Thyroid gland (tissue), 4 donors: ENCODE data around the gene FASN. TPM values are rescaled to one million over a fixed set of nuclear protein-coding genes. Genes with fewer than 3 reads are reported as not detected.

ENCODE experiments used
- DNase-seq, 2 donors: peaks; one replicate each; pipeline ENCODE4 v3.0.0-alpha.2; 2019
- H3K27ac ChIP-seq, 3 donors: fragments of 200-600 bp; sonication (generic); 1 replicate in 2 of 3; 2 replicates in 1 of 3; pipeline ENCODE4 v1.5.1; 2016 to 2019; ENCODE audit warnings: mild to moderate bottlenecking in 1 of 3, moderate library complexity in 1 of 3
- H3K27me3 ChIP-seq: fragments of 200-600 bp; sonication (generic); one replicate; pipeline ENCODE4 v1.5.1; 2019
- H3K36me3 ChIP-seq, 2 donors: fragments of 200-600 bp; sonication (generic); one replicate each; pipeline ENCODE4 v1.5.1; 2016 to 2019
- H3K4me1 ChIP-seq, 2 donors: fragments of 200-600 bp; sonication (generic); one replicate each; pipeline ENCODE4 v1.5.1; 2017 to 2019
- H3K4me3 ChIP-seq, 3 donors: fragments of 200-600 bp; sonication (generic); replicated peaks in 1 of 3; 1 replicate in 2 of 3; 2 replicates in 1 of 3; pipeline ENCODE4 v1.5.1; 2016; ENCODE audit warnings: mild to moderate bottlenecking in 1 of 3
- H3K9me3 ChIP-seq: fragments of 200-600 bp; sonication (generic); one replicate; pipeline ENCODE4 v1.5.1; 2017
- POLR2A ChIP-seq, 2 donors: fragments of 450-650 bp; IDR thresholded peaks; one replicate each; pipeline ENCODE4 v1.6.1; 2017; ENCODE audit warnings: antibody characterized with exemption in 2 of 2, mild to moderate bottlenecking in 2 of 2, moderate library complexity in 1 of 2
- WGBS, 2 donors: methylation state at CpG; one replicate each; pipeline ENCODE4 v1.1.5; 2017; 5-methylcytosine and 5-hydroxymethylcytosine counted together
- intact Hi-C: fragments of 100-400 bp; cut with DNase I; formaldehyde crosslinking; loops from one replicate; pipeline ENCODE4 v1.15.1; 2023
- total RNA-seq, 4 donors: library from RNA; depleted of rRNA; stranded (reverse); fragments of >200 nt; gene quantifications; one replicate each; pipeline ENCODE4 v1.2.3, GENCODE V29; 2016
- TF ChIP-seq, protein P1 (sequence below), 6 experiments: fragments of 200-600 bp in 3 of 6; fragments of 450-650 bp in 3 of 6; sonication (generic) in 3 of 6; IDR thresholded peaks; one replicate each; pipeline ENCODE4 v1.5.1; 2016 to 2019; ENCODE audit warnings: antibody characterized with exemption in 6 of 6, mild to moderate bottlenecking in 2 of 6, inconsistent platforms in 1 of 6, moderate library complexity in 1 of 6

Gene FASN
- total RNA-seq, 4 donors from 2014 or later = 23.5 to 92.5 (median 77.3) TPM

DNA sequence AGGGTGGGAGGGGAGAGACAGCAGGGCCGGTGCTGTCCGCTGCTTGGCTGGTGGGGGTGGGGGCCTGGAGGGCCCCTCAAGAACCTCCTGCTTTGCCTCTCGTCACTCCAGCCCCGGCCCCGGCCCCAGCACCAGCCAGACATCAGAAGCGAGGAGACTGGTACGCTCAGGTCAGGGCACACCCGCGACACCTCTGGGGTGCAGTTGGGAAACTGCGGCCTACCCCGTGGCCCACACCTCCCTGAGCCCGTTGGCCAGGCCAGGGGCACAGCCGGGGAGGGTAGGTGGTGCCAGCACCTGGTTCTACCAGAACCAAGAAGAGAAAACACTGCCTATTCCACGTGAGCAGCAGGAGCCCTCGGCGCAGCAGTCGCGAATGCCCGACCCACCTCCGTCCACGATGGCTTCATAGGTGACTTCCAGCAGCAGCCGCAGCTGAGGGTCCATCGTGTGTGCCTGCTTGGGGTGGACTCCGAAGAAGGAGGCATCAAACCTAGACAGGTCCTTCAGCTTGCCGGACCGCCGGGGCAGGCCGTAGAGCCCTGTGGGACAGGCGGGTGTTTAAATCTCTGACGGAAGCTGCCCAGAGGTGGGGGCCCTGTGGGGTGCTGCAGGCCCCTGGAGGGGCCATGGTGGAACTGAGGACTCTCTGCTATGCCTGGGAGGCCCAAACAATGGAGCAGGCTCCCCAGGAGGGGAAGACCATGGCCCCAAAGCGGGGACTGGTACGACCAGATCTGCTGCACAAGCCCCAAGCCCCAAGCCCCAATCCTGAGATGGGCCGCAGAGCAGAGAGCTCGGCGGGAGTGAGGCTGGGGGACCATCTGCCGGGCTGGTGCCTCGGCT lies 2.9 kb downstream of the FASN start:
- no peak for TF ChIP-seq POLR2A (IDR thresholded peaks at IDR 0.05)
- TF ChIP-seq, protein P1, sequence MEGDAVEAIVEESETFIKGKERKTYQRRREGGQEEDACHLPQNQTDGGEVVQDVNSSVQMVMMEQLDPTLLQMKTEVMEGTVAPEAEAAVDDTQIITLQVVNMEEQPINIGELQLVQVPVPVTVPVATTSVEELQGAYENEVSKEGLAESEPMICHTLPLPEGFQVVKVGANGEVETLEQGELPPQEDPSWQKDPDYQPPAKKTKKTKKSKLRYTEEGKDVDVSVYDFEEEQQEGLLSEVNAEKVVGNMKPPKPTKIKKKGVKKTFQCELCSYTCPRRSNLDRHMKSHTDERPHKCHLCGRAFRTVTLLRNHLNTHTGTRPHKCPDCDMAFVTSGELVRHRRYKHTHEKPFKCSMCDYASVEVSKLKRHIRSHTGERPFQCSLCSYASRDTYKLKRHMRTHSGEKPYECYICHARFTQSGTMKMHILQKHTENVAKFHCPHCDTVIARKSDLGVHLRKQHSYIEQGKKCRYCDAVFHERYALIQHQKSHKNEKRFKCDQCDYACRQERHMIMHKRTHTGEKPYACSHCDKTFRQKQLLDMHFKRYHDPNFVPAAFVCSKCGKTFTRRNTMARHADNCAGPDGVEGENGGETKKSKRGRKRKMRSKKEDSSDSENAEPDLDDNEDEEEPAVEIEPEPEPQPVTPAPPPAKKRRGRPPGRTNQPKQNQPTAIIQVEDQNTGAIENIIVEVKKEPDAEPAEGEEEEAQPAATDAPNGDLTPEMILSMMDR (IDR thresholded peaks at IDR 0.05) = no peak
- no peak for DNase-seq
- peaks cover 46 to 53% of the 10 kb centered on the region in 2 donors for H3K36me3 ChIP-seq
- H3K27me3 ChIP-seq = no peaks in the 10 kb centered on the region
- intact Hi-C loops = no loop called here
- no peak overlapping the region for H3K27ac ChIP-seq
- 90 to 92% methylated on average over 13 to 34 of the region's 37 CpGs for WGBS, 2 donors
- no peaks in the 10 kb centered on the region for H3K9me3 ChIP-seq
- H3K4me3 ChIP-seq = no peak overlapping the region
- peaks cover 18 to 26% of the 10 kb centered on the region in 2 donors for H3K4me1 ChIP-seq

DNA sequence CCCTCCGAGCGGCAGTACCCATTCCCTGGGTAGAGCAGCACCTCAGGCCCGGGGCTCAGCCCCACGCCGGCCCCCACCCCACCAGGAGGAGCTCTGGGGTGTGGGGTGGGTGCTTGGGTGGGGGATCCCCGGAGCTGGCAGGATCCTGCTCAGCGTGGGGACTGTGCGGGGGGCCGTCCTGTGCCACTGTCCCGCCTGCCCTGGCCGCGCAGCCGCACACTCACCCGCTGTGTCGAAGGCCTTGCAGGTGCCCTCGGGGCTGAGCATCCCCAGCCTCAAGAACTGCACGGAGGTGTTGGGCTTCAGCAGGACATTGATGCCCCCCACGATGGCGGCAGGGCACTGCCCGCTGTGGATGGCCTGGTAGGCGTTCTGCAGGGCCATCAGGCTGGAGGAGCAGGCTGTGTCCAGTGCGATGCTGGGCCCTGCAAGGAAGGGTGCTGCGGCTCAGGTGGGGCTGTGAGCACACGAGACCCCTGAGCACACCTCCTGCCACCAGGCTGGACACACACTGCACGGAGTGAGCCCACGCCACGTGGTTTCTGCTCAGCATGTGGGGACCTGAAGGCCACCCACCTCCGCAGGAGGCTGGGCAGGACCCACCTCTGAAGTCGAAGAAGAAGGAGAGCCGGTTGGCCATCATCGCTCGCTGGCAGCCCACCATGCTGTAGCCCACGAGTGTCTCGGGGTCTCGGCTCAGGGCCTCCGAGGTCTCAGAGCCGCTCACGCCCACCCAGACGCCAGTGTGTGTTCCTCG lies 4.9 kb downstream of the FASN start:
- peaks cover 11 to 14% of the 10 kb centered on the region in 2 donors for H3K4me1 ChIP-seq

DNA sequence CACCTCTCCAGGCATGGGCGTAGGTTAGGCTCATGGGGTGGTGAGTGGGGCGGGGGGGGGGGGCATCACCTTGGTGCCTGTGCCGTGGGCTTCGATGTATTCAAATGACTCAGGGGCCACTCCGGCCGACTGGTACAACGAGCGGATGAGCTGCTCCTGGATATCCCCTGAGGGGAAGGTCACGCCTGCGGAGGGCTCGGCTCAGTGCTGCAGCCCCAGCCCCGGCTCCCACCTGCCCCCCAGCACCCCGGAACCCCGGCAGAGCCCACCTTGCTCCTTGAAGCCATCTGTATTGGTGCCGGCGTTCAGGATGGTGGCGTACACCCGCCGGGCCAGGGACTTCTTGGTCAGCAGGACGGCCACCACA lies 5.4 kb downstream of the FASN start:
- 89 to 100% methylated on average over 3 to 7 of the region's 20 CpGs for WGBS, 2 donors
- intact Hi-C loops = no loop called here
- Histone ChIP-seq H3K27me3 (no peaks in the 10 kb centered on the region), H3K36me3 (peaks cover 70 to 79% of the 10 kb centered on the region in 2 donors), H3K4me3 (no peak overlapping the region), H3K4me1 (peaks cover 11 to 13% of the 10 kb centered on the region in 2 donors), H3K27ac (no peak overlapping the region), H3K9me3 (no peaks in the 10 kb centered on the region)
- TF ChIP-seq, protein P1 (IDR thresholded peaks at IDR 0.05) = no peak
- TF ChIP-seq POLR2A (IDR thresholded peaks at IDR 0.05) = no peak
- DNase-seq = no peak

More for the DNA sequence above, 4.9 kb downstream of the FASN start:
- 97 to 100% methylated on average over 12 to 18 of the region's 40 CpGs for WGBS, 2 donors
- Histone ChIP-seq H3K9me3 (no peaks in the 10 kb centered on the region), H3K27ac (no peak overlapping the region), H3K36me3 (peaks cover 65 to 73% of the 10 kb centered on the region in 2 donors), H3K4me3 (no peak overlapping the region), H3K27me3 (no peaks in the 10 kb centered on the region)
- DNase-seq = no peak
- intact Hi-C loops = no loop called here
- no peak for TF ChIP-seq POLR2A (IDR thresholded peaks at IDR 0.05)
- TF ChIP-seq, protein P1 (IDR thresholded peaks at IDR 0.05) = no peak

DNA sequence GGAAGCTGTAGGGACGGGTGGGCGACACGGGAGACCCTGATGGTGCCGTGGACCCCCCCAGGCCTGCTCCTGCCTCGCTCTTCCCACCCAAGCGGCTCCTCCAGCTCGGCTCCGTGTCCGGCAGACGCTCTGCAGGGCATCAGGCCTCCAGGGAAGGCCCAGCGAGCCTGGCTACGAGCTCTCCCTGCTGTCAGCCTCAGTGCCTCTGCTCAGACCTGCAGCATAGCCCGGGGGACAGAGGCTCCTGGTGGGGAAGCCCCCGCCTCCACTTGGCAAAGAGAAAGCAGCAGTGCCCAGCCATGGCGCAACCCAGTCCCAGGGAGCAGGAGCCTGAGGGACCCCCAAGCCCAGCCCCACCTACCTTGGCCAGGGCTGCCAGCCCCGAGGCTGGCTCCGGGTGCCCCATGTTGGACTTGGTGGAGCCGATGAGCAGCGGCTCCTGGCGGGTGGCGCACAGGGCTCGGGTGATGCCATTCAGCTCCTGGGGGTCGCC lies 5.9 kb downstream of the FASN start:
- H3K27me3 ChIP-seq = no peaks in the 10 kb centered on the region
- no peak overlapping the region for H3K4me3 ChIP-seq
- peaks cover 8 to 9% of the 10 kb centered on the region in 2 donors for H3K4me1 ChIP-seq
- intact Hi-C loops = no loop called here
- H3K9me3 ChIP-seq = no peaks in the 10 kb centered on the region
- peaks cover 75 to 84% of the 10 kb centered on the region in 2 donors for H3K36me3 ChIP-seq
- 92 to 95% methylated on average over 7 to 12 of the region's 23 CpGs for WGBS, 2 donors
- H3K27ac ChIP-seq = no peak overlapping the region
- no peak for DNase-seq
- TF ChIP-seq POLR2A (IDR thresholded peaks at IDR 0.05) = no peak
- TF ChIP-seq, protein P1 (IDR thresholded peaks at IDR 0.05) = no peak
